ENCODE measurements around the gene SLC25A21.

The SLC25A21 gene

DNA sequence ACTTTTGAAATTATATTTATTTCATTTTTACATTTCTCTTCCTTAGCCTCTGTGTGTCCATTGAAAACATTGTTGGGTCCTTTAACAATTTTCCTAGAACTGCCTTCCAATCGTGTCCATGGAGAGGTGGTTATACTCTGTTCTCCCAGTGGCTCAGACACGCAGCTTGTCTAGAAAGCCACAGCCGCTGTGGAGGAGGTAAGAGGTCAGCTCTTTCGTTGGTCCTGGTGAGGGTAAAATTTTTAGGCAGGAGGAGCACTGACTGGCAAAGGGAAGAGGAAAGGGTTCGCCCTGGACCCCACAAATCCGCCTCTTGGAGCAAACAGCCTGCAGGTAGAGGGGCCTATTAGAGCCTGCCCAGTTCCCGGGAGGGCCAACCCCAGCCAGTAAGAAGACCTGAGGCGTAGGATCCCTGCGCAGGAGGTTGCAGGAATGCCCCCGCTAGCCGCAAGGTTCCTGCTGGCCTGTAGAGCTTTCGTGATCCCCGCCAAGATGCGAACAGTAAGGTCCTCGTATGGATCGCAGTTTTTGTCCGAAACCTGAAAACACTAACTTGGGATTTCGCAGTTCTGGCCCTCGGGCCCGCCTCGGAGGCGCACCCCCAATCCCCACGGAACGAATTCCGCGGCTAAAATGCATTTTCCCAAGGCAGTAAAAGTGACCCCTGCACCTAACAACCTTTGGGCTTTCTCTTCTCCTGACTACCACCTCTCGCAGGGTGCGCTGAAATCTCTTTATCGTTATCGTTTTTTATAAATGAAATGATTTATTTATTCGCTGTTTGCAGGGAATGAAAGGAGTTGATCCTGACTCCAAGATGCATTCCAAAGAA is 518.2 kb downstream of the SLC25A21 start:
- H3K27ac ChIP-seq (ENCODE audit: low read depth, low read length): no peak overlapping the region
- H3K79me2 ChIP-seq (ENCODE audit: insufficient read depth, low read length): no peaks in the 10 kb centered on the region
- no peaks in the 10 kb centered on the region for H4K20me1 ChIP-seq (ENCODE audit: low read depth, low read length)
- H3K27me3 ChIP-seq (ENCODE audit: low read length): no peaks in the 10 kb centered on the region
- no peaks in the 10 kb centered on the region for H3F3A ChIP-seq (ENCODE audit: insufficient read depth)
- H3K36me3 ChIP-seq (ENCODE audit: low read length): no peaks in the 10 kb centered on the region
- H3K4me3 ChIP-seq (ENCODE audit: insufficient read depth, low read length, poor library complexity, severe bottlenecking): no peak overlapping the region
- H3K9ac ChIP-seq (ENCODE audit: low read length): no peak overlapping the region
- no peaks in the 10 kb centered on the region for H3K9me2 ChIP-seq (replicated peaks; ENCODE audit: insufficient read depth, low read length)
- no peak overlapping the region for H2AFZ ChIP-seq (ENCODE audit: low read depth, low read length, severe bottlenecking)
- TF ChIP-seq, protein P1, sequence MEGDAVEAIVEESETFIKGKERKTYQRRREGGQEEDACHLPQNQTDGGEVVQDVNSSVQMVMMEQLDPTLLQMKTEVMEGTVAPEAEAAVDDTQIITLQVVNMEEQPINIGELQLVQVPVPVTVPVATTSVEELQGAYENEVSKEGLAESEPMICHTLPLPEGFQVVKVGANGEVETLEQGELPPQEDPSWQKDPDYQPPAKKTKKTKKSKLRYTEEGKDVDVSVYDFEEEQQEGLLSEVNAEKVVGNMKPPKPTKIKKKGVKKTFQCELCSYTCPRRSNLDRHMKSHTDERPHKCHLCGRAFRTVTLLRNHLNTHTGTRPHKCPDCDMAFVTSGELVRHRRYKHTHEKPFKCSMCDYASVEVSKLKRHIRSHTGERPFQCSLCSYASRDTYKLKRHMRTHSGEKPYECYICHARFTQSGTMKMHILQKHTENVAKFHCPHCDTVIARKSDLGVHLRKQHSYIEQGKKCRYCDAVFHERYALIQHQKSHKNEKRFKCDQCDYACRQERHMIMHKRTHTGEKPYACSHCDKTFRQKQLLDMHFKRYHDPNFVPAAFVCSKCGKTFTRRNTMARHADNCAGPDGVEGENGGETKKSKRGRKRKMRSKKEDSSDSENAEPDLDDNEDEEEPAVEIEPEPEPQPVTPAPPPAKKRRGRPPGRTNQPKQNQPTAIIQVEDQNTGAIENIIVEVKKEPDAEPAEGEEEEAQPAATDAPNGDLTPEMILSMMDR (IDR thresholded peaks at IDR 0.05; ENCODE audit: insufficient read depth, low read length, poor library complexity, severe bottlenecking): no peak
- TF ChIP-seq EZH2phosphoT487 (conservative IDR thresholded peaks at IDR 0.05; ENCODE audit: low read length): no peak
- H3K9me3 ChIP-seq (ENCODE audit: insufficient read depth, low read length): no peaks in the 10 kb centered on the region
- no peak overlapping the region for H3K4me2 ChIP-seq (ENCODE audit: low read depth, low read length, poor library complexity, severe bottlenecking)

DNA sequence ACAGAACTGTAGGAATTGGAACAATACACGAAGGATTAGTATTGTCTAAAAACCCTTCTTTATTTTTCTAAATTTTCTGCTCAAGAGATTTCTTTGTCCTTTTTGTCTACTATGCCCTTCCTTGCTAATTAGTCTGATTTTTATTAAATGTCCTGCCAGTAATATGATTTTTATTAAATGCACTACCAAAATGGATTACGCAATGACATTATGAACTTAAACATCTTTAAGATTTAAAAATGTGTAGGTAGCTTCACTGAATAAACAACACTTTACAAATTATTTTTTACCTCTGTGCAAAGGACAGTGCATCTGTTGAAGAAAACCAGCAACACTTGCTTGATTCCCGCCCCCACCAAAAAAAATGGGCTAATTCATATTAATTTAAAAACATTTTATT is 519.0 kb downstream of the SLC25A21 start:
- H3K36me3 ChIP-seq (ENCODE audit: low read length): no peaks in the 10 kb centered on the region
- H3K79me2 ChIP-seq (ENCODE audit: insufficient read depth, low read length): no peaks in the 10 kb centered on the region
- no peaks in the 10 kb centered on the region for H3K9me3 ChIP-seq (ENCODE audit: insufficient read depth, low read length)
- H3K4me2 ChIP-seq (ENCODE audit: low read depth, low read length, poor library complexity, severe bottlenecking): no peak overlapping the region
- H3K27ac ChIP-seq (ENCODE audit: low read depth, low read length): no peak overlapping the region
- H3K27me3 ChIP-seq (ENCODE audit: low read length): no peaks in the 10 kb centered on the region
- TF ChIP-seq, protein P1 (IDR thresholded peaks at IDR 0.05; ENCODE audit: insufficient read depth, low read length, poor library complexity, severe bottlenecking): no peak
- TF ChIP-seq EZH2phosphoT487 (conservative IDR thresholded peaks at IDR 0.05; ENCODE audit: low read length): no peak
- H3F3A ChIP-seq (ENCODE audit: insufficient read depth): no peaks in the 10 kb centered on the region
- H3K9ac ChIP-seq (ENCODE audit: low read length): no peak overlapping the region
- H3K4me3 ChIP-seq (ENCODE audit: insufficient read depth, low read length, poor library complexity, severe bottlenecking): no peak overlapping the region
- no peak overlapping the region for H2AFZ ChIP-seq (ENCODE audit: low read depth, low read length, severe bottlenecking)
- H3K9me2 ChIP-seq (replicated peaks; ENCODE audit: insufficient read depth, low read length): no peaks in the 10 kb centered on the region
- no peaks in the 10 kb centered on the region for H4K20me1 ChIP-seq (ENCODE audit: low read depth, low read length)

- no peak overlapping the region for H2AFZ ChIP-seq (ENCODE audit: low read depth, low read length, severe bottlenecking)
- H3K9me2 ChIP-seq (replicated peaks; ENCODE audit: insufficient read depth, low read length): no peaks in the 10 kb centered on the region
- H3K27ac ChIP-seq (ENCODE audit: low read depth, low read length): no peak overlapping the region
- no peak overlapping the region for H3K9ac ChIP-seq (ENCODE audit: low read length)
- no peaks in the 10 kb centered on the region for H4K20me1 ChIP-seq (ENCODE audit: low read depth, low read length)
- H3K4me2 ChIP-seq (ENCODE audit: low read depth, low read length, poor library complexity, severe bottlenecking): no peak overlapping the region
- H3K9me3 ChIP-seq (ENCODE audit: insufficient read depth, low read length): no peaks in the 10 kb centered on the region
- H3F3A ChIP-seq (ENCODE audit: insufficient read depth): no peaks in the 10 kb centered on the region
- no peaks in the 10 kb centered on the region for H3K36me3 ChIP-seq (ENCODE audit: low read length)
- no peak overlapping the region for H3K4me3 ChIP-seq (ENCODE audit: insufficient read depth, low read length, poor library complexity, severe bottlenecking)
- H3K79me2 ChIP-seq (ENCODE audit: insufficient read depth, low read length): no peaks in the 10 kb centered on the region
- TF ChIP-seq, protein P1 (IDR thresholded peaks at IDR 0.05; ENCODE audit: insufficient read depth, low read length, poor library complexity, severe bottlenecking): no peak
- TF ChIP-seq EZH2phosphoT487 (conservative IDR thresholded peaks at IDR 0.05; ENCODE audit: low read length): no peak
- H3K27me3 ChIP-seq (ENCODE audit: low read length): no peaks in the 10 kb centered on the region
Measured at GRCh38 chr14:36652542-36653201, 519.7 kb downstream of the SLC25A21 start.

Measured in SU-DHL-6 (cell line).